Measurements from ENCODE around the gene APLP1.
"Not testable (repeated sequence)": the region's sequence is repeated elsewhere in the genome, so short reads cannot be mapped to it uniquely, and the experiment has no call there.

APLP1 gene

GRCh38 chr19:35907377-35907745 is 39.0 kb downstream of the APLP1 start:
- DNase-seq, result no peak

GRCh38 chr19:35908010-35908441 is 39.7 kb downstream of the APLP1 start, which contains the start of gene TYROBP:
TSS of gene TYROBP (minus strand) at chr19:35908295. CDS start at chr19:35908228, 67 bp downstream.
- no peak for DNase-seq

GRCh38 chr19:35908973-35909683 is 40.8 kb downstream of the APLP1 start:
- DNase-seq, result no peak

GRCh38 chr19:35909684-35910035 is 41.3 kb downstream of the APLP1 start:
- no peak for DNase-seq

- DNase-seq, result not testable (repeated sequence)
These were observed 42.0 kb downstream of the APLP1 start for GRCh38 chr19:35910355-35910754.

GRCh38 chr19:35911173-35911572 is 42.8 kb downstream of the APLP1 start:
- no peak for DNase-seq

GRCh38 chr19:35911790-35912189 is 43.4 kb downstream of the APLP1 start:
- DNase-seq, result peak; percentile 27

- DNase-seq, result no peak
These were observed 45.2 kb downstream of the APLP1 start for GRCh38 chr19:35913589-35913988.

GRCh38 chr19:35915443-35915842 is 47.1 kb downstream of the APLP1 start:
- no peak for DNase-seq

- DNase-seq, result no peak
These were observed 50.9 kb downstream of the APLP1 start for GRCh38 chr19:35919306-35919705.

GRCh38 chr19:35921012-35921411 is 52.6 kb downstream of the APLP1 start:
- DNase-seq, result no peak

GRCh38 chr19:35925501-35925900 is 57.1 kb downstream of the APLP1 start:
- no peak for DNase-seq

- DNase-seq, result no peak
These were observed 60.1 kb downstream of the APLP1 start for GRCh38 chr19:35928507-35928906.

All from activated T-cell treated with anti-CD3 and anti-CD28 coated beads, Interleukin-2, amount 50 U/mL, for 1 hour (primary cell).